HG03280 (cell line): ENCODE results near the gene ALLC.

Experiments used
- ATAC-seq: cut with Tn5 transposase; IDR thresholded peaks from one replicate; pipeline ENCODE4 v1.9.1; 2021; ENCODE audit warnings: mild to moderate bottlenecking, moderate library complexity; ENCODE audit not compliant: unreplicated experiment

The ALLC gene

DNA sequence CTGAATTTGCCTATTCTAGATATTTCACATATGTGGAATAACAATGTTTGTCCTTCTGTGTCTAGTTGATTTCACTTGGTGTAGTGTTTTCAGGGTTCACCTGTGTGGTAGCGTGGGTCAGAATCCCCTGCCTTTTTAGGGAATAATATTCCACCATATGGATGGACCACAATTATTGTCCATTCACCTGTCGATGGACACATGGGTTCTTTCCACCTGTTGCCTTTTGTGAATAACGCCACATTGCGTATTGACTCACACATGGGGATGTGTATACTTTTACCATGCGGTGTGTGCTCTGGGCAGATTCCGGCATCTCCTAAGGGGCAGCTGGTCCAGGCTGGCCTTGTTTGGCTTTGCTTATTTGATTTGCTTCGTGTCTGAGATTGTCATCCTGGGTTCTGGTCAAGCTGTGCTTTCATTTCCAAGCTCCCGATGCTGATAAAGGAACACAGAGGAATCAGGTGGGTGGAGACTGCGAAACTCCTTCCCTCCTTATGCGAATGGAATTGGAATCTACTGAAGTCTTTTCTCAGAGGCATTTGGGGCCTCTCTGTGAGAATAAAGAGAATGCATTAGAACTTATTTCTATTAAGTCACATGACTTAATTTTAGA is 18.9 kb upstream of the ALLC start:
- ATAC-seq = no peak

DNA sequence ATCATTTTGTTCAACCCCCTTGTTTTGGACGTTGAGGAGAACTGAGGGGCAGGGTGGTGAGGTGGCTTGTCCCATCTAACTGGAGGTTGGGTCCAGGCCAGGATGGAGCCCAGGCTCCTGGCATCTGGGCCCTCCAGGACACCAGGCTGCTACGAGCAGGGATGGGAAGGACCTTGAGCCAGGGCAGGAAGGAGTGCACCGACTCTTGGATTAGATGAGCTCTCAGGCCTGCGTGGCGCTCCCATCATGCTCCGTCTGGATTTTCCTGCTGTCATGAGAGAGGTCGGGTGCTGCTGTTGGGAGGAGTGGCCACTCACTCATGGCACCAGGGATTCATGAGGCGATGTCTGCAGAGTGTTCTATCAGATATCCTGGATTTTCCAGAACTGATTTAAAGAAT is 18.3 kb upstream of the ALLC start:
- ATAC-seq = no peak

DNA sequence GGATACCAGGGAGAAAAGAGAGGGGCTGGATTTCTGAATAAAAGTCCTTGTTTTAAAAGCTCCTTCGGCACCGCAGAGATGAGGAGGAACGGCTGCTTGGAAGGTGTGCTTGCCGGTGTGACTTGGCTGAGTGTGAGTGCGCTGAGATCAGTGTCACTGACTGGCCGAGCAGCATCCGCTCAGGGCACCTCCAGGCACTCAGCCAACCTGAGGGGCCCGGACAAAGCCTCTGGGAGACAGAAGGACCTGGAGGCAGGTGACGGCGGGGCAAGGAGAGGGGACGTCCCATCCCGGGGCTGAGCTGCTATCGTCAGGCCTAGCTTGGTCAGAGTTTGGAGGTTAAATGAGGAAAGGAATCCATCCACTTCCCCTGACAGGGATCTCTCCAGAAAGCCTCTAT is 16.8 kb upstream of the ALLC start:
- no peak for ATAC-seq

DNA sequence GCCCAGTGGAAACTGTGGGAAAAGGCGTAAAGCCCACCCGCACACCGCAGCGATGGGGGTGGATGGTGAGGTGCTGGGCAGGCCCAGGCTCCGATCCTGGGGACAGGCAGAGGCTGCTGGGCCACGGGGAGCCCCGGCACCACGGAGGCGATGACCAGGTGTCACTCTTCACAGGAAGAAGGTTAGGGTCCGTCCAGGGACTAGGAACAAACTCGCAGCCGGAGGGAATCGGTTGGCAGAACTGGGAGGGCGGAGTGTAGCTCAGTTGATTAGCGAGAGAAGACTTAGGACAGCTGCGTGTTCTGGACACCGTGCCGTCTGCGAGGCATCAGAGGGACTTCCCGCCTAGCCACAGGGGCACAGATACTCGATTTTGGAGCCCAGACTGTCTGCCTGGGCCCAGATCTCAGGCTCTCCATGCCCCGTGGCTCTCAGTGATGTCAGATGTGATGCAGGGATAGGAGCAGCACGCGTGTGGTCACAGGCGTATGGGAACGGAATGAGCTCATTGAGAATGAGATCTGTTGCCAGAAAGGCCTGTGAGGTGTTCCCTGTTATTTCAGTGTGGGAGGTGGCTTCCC is 16.1 kb upstream of the ALLC start:
- ATAC-seq = no peak

DNA sequence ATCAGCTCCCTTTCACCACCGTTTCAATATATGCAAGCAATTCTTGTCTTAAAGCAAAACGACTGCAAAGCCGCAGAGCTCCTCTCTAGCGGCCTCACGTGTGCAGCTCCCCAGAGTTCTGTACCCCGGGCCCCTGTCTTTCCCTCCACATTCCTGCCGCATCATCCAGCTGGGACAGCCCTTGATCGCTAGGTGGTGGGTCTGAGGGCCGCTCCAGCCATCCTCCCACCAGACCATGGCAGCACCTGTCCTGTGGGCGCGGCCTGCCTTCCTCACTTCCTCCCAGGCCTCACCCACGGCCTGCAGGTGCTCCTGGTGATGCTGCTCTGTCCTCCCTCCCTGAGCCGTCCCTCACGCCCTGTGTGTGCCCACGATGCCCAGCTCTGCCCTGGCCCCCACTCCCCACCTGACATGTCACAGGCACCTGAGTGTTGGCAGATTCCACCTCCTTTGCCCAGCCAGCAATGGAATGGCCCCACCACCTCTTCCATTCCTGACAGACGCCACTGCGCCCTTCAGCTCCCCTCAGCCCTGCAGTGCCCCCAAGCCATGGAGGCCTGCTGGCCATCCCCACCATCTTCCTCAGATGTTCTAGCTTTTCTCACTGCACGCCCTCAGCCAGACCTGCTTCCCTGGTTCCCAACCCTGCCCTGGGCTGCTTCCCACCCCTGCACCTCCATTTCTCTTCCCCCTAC is 15.3 kb upstream of the ALLC start:
- no peak for ATAC-seq

DNA sequence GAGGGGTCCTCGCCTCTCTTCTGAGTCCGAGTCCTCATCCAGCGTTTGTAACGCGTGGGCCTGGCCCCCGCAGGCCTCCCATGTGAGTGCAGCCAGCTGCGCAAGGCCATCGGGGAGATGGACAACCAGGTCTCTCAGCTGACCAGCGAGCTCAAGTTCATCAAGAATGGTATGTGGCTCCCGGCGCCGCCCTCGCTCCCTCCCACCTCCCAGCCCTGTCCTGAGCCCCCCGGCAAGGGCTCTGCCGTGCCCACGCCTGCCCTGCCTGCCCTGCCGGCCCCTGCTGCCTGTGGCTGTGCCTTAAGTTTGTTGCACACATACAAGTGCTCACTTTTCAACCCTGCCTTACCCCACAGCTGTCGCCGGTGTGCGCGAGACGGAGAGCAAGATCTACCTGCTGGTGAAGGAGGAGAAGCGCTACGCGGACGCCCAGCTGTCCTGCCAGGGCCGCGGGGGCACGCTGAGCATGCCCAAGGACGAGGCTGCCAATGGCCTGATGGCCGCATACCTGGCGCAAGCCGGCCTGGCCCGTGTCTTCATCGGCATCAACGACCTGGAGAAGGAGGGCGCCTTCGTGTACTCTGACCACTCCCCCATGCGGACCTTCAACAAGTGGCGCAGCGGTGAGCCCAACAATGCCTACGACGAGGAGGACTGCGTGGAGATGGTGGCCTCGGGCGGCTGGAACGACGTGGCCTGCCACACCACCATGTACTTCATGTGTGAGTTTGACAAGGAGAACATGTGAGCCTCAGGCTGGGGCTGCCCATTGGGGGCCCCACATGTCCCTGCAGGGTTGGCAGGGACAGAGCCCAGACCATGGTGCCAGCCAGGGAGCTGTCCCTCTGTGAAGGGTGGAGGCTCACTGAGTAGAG is 14.4 kb upstream of the ALLC start:
- ATAC-seq = no peak

DNA sequence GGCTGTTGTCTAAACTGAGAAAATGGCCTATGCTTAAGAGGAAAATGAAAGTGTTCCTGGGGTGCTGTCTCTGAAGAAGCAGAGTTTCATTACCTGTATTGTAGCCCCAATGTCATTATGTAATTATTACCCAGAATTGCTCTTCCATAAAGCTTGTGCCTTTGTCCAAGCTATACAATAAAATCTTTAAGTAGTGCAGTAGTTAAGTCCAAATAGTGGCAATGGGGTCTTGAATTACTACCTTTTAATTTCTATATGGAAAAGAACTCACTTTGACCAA is 13.8 kb upstream of the ALLC start:
- peak; percentile 68 for ATAC-seq

DNA sequence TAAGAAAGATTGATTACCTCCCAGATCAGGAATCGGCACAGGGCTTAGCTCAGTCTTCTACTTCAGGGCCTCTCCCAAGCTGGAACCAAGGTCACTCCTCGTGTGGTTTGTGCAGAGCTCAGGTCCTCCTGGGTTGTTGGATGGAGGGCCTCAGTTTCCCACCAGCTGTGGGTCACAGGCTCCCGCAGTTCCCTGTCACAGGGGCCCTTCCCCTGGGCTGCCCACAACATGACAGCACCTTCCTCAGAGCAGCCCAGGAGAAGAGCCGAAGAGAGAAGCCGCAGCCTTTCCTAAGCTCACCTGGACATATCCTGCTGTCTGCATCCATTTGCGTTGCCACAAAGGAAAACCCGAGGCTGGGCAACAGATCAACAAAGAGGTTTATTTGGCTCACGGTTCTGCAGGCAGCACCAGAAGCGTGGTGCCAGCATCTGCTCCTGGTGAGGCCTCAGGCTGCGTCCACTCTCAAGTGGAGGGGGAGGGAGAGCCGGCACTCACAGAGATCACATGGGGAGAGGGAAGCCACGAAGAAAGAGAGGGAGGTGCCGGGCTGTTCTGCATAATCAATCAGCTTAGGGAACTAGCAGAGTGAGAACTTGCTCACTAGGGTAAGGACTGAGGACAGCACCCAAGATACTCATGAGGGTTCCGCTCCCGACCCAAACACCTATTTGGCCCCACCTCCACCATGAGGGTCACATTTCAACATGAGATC is 13.0 kb upstream of the ALLC start:
- ATAC-seq = no peak

DNA sequence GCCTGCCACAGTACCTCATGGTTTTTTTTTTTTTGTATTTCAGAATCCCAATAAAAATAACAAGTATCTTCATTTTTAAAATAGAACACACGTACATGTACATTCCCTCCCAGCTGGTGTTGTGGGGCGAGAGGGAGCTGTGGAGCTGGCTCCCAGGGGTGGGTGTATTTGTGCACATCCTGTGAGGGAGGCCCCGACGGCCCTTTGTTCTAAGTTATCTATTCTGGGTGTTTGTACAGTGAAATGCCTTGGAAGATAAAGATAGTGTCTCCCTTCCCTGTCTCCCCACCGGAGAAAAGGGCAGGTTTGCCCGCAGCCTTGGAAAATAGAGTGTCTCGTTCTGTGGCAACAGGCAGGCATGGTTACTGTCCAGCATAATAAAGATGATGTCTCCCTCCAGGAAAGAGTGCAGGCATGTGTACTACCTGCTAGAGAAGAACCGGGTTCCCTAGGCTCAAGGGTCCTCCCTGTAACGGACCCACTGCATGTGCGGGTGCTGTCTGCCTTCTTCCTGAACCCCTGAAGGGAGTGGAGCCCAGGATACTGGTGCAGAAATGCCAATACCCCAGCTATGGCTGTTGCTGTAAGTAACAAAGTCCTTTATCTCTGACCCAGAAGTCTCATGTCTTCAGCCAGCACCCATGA is 12.1 kb upstream of the ALLC start:
- ATAC-seq = no peak

DNA sequence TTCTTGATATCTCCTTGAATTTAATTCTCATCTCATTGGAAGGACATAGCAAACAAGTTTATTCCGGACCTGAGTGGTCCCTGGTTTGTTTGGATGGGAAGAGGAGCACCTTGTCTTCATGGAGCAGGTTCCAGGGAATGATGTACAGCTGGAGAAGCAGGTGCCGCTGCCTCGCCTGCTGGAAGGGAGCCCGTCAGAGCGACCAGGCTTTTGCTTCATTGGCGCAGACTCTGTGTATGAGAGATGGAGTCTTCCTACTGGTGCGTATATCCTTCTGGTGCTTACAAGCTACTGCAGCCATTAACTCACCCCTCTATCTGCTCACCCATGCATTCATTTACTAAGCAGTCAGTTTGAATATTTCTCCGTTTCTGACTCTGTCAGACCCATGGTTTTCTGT is 11.6 kb upstream of the ALLC start:
- ATAC-seq = no peak

DNA sequence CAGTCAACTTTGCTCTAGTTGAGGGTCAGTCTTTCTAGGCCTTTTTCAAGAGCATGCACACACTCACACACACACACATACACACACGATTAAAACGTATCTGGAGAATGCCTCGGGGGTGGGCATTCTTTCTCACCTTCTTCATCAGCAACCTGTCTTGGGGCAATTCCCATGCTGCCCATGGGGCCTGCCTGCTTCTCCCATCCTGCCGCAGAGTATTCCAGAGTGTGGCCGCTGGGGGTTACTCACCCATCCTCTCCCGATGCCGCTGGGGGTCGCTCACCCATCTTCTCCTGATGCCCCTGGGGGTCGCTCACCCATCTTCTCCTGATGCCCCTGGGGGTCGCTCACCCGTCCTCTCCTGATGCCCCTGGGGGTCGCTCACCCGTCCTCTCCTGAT is 10.8 kb upstream of the ALLC start:
- ATAC-seq = no peak

DNA sequence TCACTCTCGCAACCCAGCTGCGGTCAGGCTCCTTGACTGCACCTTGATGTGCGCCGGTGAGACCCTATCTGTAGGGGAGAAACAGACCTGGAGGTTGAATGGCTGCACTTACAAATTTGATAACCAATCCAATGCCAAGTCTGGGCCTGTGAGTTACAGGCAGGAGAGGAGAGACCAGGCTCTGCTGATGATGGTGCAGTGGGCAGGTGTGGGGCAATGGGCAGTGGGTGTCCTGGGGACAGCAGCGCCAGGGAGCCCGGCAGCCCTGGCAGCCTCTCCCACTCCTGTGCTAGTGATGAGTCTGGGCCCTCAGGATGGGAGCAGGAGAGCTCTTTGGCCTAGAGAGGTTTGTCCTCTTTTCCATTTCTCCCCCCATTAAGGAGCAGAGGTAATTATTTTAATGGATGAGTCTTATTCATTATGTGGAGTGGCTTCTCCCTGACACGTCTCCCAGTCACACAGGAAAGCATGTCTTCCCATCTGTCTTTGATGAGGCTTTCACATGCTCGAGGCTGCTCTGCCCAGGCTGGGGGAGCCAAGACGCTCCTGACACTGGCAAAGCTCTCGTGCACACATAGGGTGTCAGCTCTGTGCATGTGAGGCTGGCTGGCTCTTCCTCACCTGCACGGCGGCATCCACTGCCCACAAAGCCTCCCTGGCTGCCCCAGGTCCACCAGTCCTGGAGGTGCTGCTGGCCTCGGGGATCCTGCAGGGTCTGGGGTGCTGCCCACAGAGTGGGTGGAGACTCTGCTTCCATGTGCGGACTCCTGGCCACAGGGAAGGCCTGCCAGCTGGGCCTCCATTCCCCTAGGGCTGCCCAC is 10.0 kb upstream of the ALLC start:
- no peak for ATAC-seq

DNA sequence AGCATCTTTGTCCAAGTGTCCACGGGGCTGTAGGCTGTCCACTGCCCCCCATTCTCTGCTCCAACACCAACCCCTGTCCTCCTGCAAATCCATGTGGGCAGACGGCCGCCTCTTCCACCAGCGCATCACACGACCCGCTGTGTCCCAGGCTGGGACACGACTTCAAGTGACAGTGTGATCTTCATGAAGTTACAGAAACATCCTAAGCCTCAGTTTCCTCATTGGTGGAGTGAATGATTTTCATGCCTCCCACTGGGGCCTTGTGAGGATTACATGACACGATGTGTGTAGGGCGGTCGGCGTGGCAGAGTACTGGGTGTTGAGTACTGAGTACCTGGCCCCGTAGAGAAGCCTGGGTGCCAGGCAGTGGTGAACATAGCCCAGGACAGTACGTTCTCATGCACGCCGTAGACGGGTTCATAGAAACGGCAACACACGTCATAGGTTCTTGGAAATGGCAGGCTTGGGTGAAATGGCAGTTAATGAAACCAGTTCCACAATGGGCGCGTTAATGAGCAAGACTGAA is 9.3 kb upstream of the ALLC start:
- ATAC-seq = no peak

DNA sequence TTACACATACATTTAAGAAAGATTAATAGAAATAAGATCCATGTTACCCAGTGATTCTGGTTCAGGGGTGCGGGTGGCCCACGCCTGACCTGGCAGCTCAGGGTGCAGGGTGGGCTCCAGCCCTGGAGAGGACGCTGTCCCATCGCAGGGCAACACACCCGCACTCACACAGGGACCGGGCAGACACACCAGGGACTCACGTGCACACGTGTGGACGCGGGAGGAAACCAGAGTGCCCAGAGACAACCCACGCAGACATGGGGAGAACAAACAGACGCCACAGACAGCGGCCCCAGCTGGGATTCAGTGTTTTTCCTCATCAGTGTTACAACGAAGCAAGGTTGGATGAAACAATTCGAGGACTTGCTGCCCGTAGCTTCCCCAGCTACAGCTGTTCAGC is 8.4 kb upstream of the ALLC start:
- ATAC-seq = no peak

DNA sequence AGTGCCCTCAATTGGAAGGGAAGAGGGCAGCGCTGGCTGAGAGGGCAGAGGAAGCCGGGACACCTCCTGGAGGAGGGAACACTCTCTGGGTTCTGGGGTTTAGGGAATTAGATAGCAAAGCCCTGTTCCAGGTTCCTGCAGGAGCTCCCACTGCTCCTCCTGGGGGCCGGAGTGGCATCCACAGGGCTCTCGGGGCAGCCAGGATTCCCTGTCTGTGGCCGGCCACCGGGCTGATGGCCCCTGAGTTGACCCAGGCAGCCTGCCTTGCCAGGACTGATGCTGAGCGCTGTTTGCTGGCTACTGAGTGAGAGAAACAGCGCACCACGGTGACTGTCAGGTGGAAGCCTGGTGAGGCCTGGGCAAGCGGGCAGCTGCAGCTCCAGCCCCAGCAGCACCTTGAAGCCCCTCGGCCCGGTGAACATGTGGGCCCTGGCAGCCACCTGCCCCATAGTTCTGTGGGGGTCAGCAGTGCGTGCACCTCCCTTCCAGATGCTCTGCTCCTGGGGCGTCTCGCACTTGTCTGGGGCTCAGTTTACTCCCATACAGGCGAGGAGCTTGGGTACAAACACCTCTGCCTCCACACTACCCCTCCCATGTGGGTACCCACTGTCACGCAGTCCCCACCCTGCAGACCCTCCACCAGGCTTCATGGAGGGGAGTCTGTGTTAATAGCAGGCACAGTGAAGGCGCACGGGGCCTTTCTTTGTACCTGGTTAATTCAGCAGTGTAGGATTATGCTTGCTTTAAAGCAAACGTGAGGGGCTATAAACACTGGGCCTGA is 7.7 kb upstream of the ALLC start:
- ATAC-seq = no peak

DNA sequence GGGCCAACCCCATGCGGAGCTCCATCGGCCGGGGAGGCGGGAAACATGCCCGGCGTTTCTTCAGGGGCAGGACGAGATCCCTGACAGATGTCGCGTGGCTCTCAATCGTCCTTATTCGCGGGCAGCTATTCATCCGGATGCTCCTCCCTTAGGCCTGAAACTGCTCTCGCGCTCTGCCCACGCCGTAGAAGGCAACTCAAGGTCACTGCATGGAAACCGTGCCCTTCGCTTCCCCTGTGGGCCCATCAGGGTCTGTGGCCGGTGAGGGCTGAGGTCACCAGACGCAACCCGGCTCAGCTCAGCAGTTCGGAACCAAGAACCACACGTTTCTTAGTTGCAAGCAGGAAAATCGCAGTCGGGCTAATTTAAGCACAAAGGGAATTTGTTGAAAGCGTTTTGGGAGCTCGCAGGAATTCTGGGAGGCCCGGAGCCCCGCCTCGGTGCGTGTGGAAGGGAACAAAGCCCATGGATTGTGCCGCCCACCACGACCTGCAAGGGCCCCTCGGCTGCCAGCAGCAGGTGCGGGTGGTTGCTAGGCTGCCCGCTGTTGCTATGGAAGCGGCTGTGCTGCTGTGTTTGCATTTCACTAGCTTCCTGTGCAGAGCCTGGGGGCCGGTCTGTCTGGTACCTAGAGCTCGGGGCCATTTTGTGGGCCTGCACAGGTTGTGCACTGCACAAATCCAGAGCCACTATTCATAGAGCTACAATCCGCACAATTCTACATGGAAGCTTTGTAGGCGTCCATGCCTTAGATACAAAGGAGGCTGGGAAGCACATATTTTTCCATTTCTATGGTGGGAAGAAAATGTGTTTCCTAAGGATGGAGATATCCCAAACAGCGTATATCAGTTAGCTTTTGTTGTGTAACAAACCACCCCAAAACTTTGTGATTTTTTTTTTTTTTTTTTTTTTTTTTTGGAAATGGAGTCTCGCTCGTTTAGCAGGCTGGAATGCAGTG is 6.0 kb upstream of the ALLC start:
- ATAC-seq = peak; percentile 90

DNA sequence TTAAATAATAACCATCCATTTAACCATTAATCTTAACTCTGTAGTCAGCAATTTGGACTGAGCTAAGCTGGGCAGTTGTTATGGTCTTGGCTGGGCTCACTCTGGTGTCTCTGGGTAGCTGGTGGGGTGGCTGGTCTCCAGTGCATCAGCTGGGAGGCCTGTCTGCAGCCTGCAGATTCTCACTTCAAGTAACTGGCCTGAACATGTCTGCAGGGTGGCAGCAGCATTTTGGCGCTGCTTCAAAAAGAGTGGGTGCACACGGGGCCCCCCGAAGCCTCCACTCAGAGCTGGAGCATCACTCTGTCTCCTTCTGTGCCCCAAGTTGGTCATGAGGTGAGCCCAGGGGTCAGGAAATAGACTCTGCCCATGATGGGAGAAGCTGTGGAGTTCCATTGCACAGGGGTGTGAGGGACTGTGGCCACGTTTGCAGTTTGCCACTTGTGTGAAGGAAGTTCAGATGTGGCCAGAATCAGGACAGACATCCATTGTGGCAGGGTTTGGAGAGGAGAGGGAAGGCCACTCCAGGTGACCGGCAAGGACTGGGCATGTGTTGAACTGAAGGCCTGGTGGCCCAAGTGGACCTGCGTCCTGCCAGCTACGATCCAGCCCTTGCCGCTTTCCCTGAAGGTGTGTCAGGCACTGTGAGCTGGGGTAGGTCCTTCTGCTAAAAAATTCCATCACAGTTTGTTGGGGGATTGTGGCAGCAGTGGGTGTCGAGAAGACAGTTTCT is 4.9 kb upstream of the ALLC start:
- ATAC-seq = no peak
